ENCODE results near the gene CHCHD6. TPM values are rescaled to one million over a fixed set of nuclear protein-coding genes. Genes with fewer than 3 reads are reported as not detected.

Gene CHCHD6
- total and polyA plus RNA-seq, 2 donors (not counting 3 experiments of a cell fraction or from before 2014, with no cell fraction given): 8.4 to 10.1 TPM

DNA sequence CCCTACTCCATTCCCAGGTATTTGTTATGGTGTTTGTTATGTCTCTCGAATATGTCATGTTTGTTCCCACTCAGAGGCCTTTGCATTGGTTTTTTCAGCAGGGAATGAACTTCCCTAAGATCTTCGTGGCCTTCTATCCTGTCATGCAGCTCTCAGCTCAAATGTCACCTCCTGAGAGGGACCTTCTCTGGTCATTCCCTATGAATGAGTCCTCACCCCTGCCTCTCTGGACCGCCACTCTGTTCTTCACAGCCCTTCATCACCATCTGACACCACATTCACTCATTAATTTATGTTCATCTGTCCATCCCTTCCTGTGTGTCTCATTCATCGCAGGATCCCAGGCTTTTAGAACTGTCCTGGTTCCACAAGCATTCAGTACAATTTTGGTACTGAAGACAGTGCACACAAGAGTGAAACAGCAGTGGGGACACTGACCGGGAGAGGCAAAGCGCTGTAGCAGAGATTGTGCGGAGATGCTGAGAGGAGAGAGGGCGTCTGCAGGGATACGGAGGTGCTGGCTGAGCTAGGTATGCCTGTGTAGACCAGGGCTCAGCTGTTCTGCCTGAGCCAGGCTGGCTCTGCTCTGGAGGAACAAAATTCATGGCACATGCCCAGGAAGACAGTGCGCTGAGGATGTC lies 132.3 kb downstream of the CHCHD6 start:
- dilution Hi-C loops (cut with MboI; ENCODE audit: extremely low pct_ligation_motif_present, low sequenced_read_pairs): no loop called here
- H3K4me2 ChIP-seq (ENCODE audit: insufficient read depth, low read length): no peak overlapping the region
- no peaks in the 10 kb centered on the region for H3K27me3 ChIP-seq (ENCODE audit: control insufficient read depth in 2 of 2, insufficient read depth in 2 of 2, low read length in 2 of 2)
- ChIA-PET CTCF (interaction anchor here (1.0 kb wide), 1 partner anchor 19 kb away, joined by 3 read pairs; no protein-coding TSS in a partner anchor), POLR2A (no interaction called here)
- FAIRE-seq (no peak), DNase-seq (ENCODE audit: low read depth, low spot score) (no peak)
- no peaks in the 10 kb centered on the region for H3K36me3 ChIP-seq (ENCODE audit: control insufficient read depth in 2 of 2, extremely low read depth in 1 of 2, insufficient read depth in 2 of 2, low read length in 2 of 2)
- intact Hi-C loops (cut with micrococcal nuclease): no loop called here
- no peak overlapping the region for H2AFZ ChIP-seq (ENCODE audit: low read depth, low read length)
- no peaks in the 10 kb centered on the region for H3K79me2 ChIP-seq (ENCODE audit: control insufficient read depth, insufficient read depth, low read length)
- no peaks in the 10 kb centered on the region for H3K9me1 ChIP-seq (replicated peaks; ENCODE audit: control insufficient read depth, extremely low read depth, insufficient read depth, low read length)
- H3K4me1 ChIP-seq (ENCODE audit: control insufficient read depth, extremely low read depth, insufficient read depth, low read length): no peaks in the 10 kb centered on the region
- no peaks in the 10 kb centered on the region for H3K9me3 ChIP-seq (replicated peaks; ENCODE audit: control insufficient read depth, insufficient read depth, low read length)
- no peak overlapping the region for H3K9ac ChIP-seq (replicated peaks; ENCODE audit: extremely low read depth, insufficient read depth, low read length)
- TF ChIP-seq JUN (IDR thresholded peaks at IDR 0.05; ENCODE audit: borderline replicate concordance, insufficient read depth, insufficient read length, low read depth) (no peak), MYC (IDR thresholded peaks at IDR 0.05; ENCODE audit: low read depth, low read length) (no peak), POLR2A (IDR thresholded peaks at IDR 0.05; ENCODE audit: low read depth, low read length) (no peak), POLR2AphosphoS5 (IDR thresholded peaks at IDR 0.05; ENCODE audit: insufficient read depth, low read depth, low read length) (no peak), CTCF (IDR thresholded peaks at IDR 0.05; ENCODE audit: extremely low read depth in 1 of 2, insufficient read depth in 1 of 2, low read depth in 1 of 2, low read length in 2 of 2) (no peak), EZH2 (IDR thresholded peaks at IDR 0.05; ENCODE audit: borderline replicate concordance, low read depth, low read length, severe bottlenecking) (no peak), GATA2 (IDR thresholded peaks at IDR 0.05; ENCODE audit: insufficient read depth, insufficient read length, low read depth, low read length) (no peak), FOS (IDR thresholded peaks at IDR 0.05; ENCODE audit: borderline replicate concordance, insufficient read depth, low read length) (no peak)
- TF ChIP-seq, protein P1, sequence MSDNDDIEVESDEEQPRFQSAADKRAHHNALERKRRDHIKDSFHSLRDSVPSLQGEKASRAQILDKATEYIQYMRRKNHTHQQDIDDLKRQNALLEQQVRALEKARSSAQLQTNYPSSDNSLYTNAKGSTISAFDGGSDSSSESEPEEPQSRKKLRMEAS (IDR thresholded peaks at IDR 0.05; ENCODE audit: insufficient read depth, insufficient read length): no peak
- no peak overlapping the region for H3K27ac ChIP-seq (ENCODE audit: insufficient read depth, low read depth, low read length)
- H3K4me3 ChIP-seq (replicated peaks in 1 of 3; ENCODE audit: insufficient read depth in 1 of 3, low read depth in 1 of 3, low read length in 3 of 3): no peak overlapping the region
- BruUV-seq (replicated peaks): no TSS peak
- H4K20me1 ChIP-seq (replicated peaks; ENCODE audit: control insufficient read depth, extremely low read depth, insufficient read depth, low read length): no peaks in the 10 kb centered on the region

All from endothelial cell of umbilical vein (primary cell).